Measurements from ENCODE around the gene CRYBG1.
"Not testable (repeated sequence)": the region's sequence is repeated elsewhere in the genome, so short reads cannot be mapped to it uniquely, and the experiment has no call there.

The CRYBG1 gene

DNA sequence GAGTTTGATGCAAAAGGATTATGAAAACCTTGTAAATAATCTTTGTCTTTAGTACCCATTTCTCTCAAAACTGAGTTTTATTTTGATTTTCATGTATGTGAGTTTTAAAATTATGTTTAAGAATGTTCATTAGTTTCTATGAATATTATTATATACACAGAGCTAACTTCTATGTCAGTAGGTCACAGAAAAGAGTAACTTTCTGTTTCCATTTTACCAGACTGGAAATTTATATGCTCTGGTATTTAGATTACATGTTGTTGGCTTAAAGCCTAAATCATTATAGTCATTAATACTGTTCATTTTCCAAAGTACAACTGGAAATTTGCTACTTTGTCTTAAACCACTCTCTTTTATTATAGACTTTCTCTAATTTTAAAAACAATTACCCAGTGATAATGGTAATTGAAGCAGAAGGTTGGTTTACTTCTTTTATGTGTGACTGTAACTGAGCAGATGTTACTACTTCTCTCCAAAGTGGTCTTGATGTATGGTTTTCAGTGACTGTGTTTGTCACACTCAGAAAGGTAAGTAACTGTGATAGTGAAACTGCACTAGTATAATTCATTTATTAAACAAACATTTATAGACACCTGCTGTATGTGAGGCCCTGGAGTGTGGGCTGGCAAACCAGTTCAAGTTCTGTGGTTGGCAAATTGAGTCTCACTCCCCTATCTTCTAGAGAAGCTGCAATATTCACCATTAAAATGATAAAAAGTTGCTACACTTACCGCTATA, 13.2 kb downstream of the CRYBG1 start:
- in situ Hi-C loops (cut with MboI; ENCODE audit: low sequenced_read_pairs): no loop called here

- in situ Hi-C loops (cut with MboI; ENCODE audit: low sequenced_read_pairs): no loop called here
These were observed 16.6 kb downstream of the CRYBG1 start for GRCh38 chr6:106377061-106377540.

DNA sequence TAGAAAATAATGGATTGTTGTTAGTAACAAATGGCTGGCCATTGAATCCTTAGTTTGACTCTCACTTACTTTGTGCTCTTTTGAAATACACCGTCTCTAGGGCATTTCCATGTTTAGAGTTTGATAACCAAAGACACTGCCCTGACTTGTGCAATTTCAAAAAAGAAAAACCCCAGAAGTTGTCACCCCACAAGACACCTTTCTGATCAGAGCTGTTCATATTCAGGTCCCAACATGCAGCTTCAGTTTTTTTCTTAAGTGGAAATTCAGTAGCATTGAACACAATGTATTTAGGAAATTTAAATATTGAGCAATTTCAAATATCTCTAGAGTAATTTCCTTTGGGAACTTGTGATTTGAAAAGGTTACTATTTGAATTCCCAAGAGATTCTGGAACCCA, 19.4 kb downstream of the CRYBG1 start:
- in situ Hi-C loops (cut with MboI; ENCODE audit: low sequenced_read_pairs): no loop called here

DNA sequence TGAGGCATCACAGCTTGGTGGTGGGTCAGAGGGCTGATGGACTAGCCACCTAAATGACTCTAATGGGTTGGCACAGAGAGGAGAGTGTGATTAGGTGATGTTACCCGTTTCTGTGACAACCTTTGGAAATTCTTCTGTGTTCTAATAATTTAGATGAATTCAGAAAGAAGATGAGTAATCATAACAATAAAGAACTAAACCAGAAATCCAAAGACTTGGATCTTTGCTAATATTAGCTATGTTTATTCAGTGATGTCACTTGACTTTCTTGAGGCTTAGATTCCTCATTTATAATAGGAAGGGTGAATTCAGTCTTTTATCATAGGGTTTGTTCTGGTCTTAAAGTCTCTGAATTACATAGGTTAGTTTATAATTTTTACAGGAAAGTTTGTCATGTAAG, 19.9 kb downstream of the CRYBG1 start:
- in situ Hi-C loops (cut with MboI; ENCODE audit: low sequenced_read_pairs): no loop called here

DNA sequence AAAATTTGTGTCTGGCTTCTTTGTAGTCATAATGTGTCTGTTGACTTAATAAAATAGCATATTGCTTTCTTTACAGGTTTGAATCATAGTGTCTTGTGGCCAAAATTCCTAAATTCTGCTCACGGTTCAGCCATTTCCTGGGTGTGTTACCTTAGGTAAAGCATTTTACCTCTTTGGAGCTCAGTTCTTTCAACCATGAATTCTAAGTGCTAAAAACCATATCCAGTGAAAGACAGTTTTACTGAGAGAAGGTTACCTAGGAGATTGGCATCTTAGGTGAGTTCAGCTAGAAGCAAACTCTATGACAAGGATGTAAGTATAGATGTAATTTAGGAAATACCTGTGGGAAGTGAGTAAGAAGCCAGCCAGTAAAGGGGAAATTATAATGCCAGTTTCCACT, 20.7 kb downstream of the CRYBG1 start:
- in situ Hi-C loops (cut with MboI; ENCODE audit: low sequenced_read_pairs): no loop called here

- in situ Hi-C loops (cut with MboI; ENCODE audit: low sequenced_read_pairs): no loop called here
These were observed 21.4 kb downstream of the CRYBG1 start for GRCh38 chr6:106381881-106382280.

- in situ Hi-C loops (cut with MboI; ENCODE audit: low sequenced_read_pairs): no loop called here
These were observed 23.1 kb downstream of the CRYBG1 start for GRCh38 chr6:106383573-106383972.

DNA sequence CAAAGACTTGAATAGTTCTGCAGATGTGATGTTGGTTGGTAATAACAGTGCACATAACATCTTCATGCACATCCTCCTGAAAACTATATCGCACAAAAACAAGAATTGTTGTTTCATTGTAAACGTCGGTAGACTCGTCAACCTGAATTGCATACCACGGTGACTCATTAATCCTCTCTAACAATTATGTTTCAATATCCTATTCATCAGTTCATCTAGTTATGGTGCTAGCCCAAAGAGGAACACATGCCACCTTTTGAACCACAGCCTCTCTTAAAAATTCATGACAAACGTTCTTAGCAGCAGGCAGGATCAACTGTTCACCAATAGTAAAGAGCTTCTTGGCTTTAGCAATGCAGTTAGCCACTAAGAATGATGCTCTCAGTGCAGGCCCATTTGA, 25.0 kb downstream of the CRYBG1 start:
- in situ Hi-C loops (cut with MboI; ENCODE audit: low sequenced_read_pairs): no loop called here

DNA sequence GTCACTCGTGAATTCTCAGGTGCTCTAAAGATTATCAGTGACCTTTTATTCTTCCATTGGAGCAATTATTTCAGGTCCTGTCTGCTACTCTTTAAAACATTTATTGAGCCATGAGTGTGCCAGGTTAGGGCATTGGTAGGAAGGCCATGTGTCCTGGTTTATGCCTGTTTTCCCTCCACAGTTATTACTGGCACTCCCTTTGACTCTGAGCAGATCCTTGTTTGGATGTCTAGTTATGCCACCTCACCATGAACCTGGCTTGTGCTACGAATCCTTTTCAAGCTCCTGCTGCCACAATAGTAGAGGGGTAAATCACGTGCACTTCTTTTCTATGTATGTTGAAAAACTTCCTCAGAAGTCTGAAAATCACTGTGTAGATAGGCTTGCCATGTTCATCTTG, 27.4 kb downstream of the CRYBG1 start:
- in situ Hi-C loops (cut with MboI; ENCODE audit: low sequenced_read_pairs): no loop called here

- in situ Hi-C loops (cut with MboI; ENCODE audit: low sequenced_read_pairs): no loop called here
These were observed 29.6 kb downstream of the CRYBG1 start for GRCh38 chr6:106390088-106390487.

DNA sequence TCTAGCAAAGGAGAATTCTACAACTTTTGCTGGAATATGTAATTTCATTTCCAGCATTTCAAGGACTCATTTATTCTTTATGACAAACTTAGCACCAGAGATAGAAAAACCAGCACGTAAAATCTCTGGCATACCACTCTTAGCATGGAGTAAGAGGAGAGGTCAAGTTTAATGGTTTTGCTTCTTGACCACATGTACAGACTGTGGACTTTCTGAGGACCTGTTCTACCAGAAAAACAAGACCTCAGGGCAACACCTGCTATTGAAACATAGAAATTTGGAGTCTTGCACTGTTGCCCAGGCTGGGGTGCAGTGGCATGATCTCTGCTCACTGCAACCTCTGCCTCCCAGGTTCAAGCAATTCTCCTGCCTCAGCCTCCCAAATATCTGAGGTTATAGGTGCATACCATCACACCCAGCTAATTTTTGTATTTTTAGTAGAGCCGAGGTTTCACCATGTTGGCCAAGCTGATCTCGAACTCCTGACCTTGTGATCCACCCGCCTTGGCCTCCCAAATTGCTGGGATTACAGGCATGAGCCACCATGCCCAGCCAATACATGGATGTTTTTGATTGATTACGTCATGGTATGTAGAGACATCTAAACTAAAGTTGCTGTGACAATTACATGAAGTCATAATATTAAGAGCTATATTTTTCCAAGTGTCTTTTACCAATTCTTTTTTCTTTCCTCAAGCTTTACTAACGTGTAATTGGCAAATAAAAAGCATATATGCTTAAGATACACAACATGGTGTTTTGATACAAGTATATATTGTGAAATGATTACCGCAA, 36.1 kb downstream of the CRYBG1 start:
- in situ Hi-C loops (cut with MboI; ENCODE audit: low sequenced_read_pairs): no loop called here

- in situ Hi-C loops (cut with MboI; ENCODE audit: low sequenced_read_pairs): no loop called here
These were observed 36.9 kb downstream of the CRYBG1 start for GRCh38 chr6:106397431-106397830.

GRCh38 chr6:106398621-106399020, 38.1 kb downstream of the CRYBG1 start:
- in situ Hi-C loops (cut with MboI; ENCODE audit: low sequenced_read_pairs): no loop called here

DNA sequence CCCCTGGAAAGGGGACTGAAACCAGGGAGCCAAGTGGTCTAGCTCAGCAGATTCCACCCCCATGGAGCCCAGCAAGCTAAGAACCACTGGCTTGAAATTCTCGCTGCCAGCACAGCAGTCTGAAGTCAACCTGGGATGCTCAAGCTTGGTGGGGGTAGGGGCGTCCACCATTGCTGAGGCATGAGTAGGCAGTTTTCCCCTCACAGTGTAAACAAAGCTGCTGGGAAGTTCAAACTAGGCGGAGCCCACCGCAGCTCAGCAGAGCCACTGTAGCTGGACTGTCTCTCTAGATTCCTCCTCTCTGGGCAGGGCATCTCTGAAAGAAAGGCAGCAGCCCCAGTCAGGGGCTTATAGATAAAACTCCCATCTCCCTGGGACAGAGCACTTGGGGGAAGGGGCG, 44.5 kb downstream of the CRYBG1 start:
- in situ Hi-C loops (cut with MboI; ENCODE audit: low sequenced_read_pairs): not testable (repeated sequence)

DNA sequence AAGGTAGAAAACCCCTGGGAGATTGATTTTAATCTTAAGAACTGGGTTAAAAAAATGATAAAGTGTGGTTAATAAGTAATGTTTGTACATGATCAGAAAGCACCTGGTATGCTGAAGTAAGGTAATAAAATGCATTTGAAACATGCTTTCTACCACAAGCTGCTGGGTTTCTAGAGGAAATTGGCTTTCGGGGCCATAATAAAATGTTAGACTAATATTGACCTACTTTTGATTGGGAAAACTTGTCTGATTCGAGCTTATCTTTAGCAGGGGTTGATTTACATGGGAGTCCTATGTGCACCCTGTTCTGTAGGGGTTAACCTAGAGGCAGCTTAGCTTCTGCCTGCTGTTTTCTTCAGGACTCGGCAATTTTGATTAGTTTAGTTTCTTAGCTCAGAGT, 50.5 kb downstream of the CRYBG1 start:
- in situ Hi-C loops (cut with MboI; ENCODE audit: low sequenced_read_pairs): no loop called here

DNA sequence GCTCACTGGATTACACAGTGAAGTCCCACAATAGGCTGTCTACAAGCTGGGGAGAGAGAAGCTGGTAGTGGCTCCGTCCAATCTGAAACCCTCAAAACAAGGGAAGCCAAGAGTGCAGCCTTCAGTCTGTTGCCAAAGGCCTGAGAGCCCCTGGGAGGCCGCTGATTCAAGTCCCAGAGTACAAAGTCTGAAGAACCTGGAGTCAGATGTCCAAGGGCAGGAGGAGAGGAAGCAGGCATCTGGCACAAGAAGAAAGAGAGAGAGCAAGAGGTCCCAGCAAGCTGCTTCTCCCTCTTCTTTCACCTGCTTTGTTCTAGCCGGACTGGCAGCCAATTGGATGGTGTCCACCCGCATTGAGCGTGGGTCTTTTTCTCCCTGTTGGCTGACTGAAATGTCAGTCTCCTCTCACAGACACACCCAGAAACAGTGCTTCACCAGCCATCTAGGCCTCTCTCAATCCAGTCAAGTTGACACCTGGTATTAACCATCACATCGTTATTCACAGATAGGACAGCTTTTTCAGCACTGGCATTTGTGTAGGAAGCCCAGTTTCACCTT, 51.2 kb downstream of the CRYBG1 start:
- in situ Hi-C loops (cut with MboI; ENCODE audit: low sequenced_read_pairs): no loop called here

- in situ Hi-C loops (cut with MboI; ENCODE audit: low sequenced_read_pairs): no loop called here
These were observed 52.5 kb downstream of the CRYBG1 start for GRCh38 chr6:106413016-106413415.

DNA sequence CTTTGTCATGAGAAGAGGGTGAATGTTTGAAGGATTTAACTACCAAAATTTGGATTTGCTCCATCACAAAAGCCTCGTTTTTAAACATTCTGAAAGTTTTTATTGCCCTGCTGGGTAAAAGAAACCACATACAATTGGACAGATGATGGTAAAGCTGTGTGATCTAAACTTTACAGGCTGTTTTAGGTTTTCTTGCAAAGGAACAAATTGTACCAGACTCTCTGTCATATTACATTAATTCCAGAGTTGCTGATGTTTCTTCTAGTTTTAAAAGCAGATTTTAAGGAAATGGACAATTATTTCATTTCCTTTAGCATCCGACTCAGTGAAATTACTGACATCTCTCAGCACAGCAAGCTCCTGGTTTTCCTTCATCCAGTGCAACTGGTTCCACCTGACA, 53.2 kb downstream of the CRYBG1 start:
- in situ Hi-C loops (cut with MboI; ENCODE audit: low sequenced_read_pairs): no loop called here

DNA sequence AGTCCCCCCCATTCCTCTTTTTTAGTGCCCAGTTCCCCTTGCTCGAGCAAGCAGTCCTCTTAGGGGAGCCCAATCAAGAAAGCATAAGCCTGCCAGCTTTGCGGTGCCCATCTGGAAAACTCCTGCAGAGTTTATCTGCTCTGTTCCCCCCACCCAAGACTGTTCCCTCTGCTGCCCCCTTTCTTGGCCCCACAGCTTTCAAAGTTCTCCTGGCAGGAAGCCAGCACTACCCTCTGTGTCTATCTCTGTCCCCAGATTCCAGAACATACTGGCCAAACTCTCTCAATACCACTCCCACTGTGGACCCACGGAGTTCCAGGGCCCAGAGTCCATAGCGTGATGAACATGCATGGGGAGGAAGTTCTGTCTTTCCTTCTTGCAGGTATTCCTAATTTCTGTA, 55.4 kb downstream of the CRYBG1 start:
- in situ Hi-C loops (cut with MboI; ENCODE audit: low sequenced_read_pairs): no loop called here

DNA sequence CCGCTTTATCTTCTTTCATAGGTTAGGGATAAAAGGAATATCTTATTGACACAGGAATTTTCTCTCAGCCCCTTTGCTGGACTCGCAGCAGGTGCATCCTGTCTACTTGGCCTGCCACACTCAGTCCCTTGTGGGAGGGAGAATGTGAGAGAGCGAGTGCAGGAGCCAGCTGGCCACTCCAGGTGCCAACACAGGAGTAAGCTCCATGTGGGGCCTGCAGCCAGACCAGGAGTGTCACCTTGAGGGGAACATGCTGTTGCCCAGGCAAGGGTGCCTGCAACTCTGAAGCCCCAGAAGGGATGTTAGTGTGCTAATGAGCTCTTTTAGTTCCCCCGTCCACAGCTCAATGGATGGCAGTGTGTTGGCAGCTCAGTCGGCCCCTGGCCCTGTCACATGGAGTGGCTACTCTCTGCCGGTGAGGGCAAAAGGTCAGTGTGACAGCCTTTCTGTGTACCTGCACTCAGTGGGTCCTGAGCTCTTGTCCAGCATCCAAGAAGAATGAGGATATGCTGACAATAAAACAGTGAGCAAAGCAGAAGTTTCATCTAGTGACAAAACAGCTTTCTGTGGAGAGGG, 57.1 kb downstream of the CRYBG1 start:
- in situ Hi-C loops (cut with MboI; ENCODE audit: low sequenced_read_pairs): no loop called here

DNA sequence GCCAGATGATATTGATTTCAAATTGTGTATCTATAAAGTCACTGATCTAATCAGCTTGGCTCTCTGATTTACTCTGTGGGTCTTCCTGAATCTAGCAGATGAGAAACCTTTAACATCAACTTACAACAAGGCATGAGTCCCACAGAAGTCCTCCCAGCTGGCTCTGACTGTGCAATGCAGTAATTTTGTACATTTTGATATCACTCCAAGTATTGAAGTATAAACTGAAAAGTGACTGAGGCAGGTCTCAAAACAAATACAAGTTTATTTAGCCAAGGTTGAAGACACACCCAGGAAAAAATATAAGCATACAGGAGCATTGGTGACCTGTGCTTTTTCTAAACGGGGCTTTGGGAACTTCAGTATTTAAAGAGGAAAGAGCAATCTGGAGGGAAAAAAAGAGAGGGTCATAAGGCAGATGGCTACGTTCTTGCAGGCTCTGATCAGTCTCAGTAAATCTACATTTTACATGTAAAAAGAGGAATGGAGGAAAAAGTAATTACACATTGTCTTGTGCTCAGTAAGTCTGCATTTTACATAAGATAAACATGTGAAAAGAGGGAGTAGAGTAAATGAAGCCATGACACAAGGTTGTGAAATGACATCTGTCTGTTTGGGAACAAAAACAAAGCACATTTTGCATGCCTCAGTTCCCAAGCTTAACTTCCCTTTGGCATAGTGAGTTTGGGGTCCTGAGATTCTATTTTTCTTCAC, 59.5 kb downstream of the CRYBG1 start:
- in situ Hi-C loops (cut with MboI; ENCODE audit: low sequenced_read_pairs): no loop called here
